ENCODE data around the gene PARP9. TPM values are rescaled to one million over a fixed set of nuclear protein-coding genes. Genes with fewer than 3 reads are reported as not detected.

Gene PARP9
- total RNA-seq, 1 donor from 2014 or later = 90.4 TPM

- H3K27me3 ChIP-seq (ENCODE audit: low read depth) = no peaks in the 10 kb centered on the region
- intact Hi-C loops (cut with DNase I) = no loop called here
- H3K36me3 ChIP-seq = no peaks in the 10 kb centered on the region
- H3K4me1 ChIP-seq = no peaks in the 10 kb centered on the region
- no peak overlapping the region for H3K4me3 ChIP-seq
- no peak for DNase-seq
- no peak for ATAC-seq
- no peak overlapping the region for H3K27ac ChIP-seq
- TF ChIP-seq CTCF (IDR thresholded peaks at IDR 0.05) = no peak
- no peaks in the 10 kb centered on the region for H3K9me3 ChIP-seq
Measured at GRCh38 chr3:122603056-122603455, 39.0 kb upstream of the PARP9 start.

GRCh38 chr3:122602011-122602710, 38.1 kb upstream of the PARP9 start:
- Histone ChIP-seq H3K4me3 (no peak overlapping the region), H3K9me3 (no peaks in the 10 kb centered on the region), H3K27ac (no peak overlapping the region), H3K36me3 (no peaks in the 10 kb centered on the region), H3K27me3 (ENCODE audit: low read depth) (no peaks in the 10 kb centered on the region), H3K4me1 (no peaks in the 10 kb centered on the region)
- no peak for DNase-seq
- intact Hi-C loops (cut with DNase I) = no loop called here
- ATAC-seq = no peak
- TF ChIP-seq CTCF (IDR thresholded peaks at IDR 0.05) = no peak

GRCh38 chr3:122598556-122598955, 34.5 kb upstream of the PARP9 start:
- ATAC-seq (no peak), DNase-seq (no peak)
- no peaks in the 10 kb centered on the region for H3K36me3 ChIP-seq
- intact Hi-C loops (cut with DNase I) = no loop called here
- no peaks in the 10 kb centered on the region for H3K27me3 ChIP-seq (ENCODE audit: low read depth)
- H3K9me3 ChIP-seq = no peaks in the 10 kb centered on the region
- H3K4me3 ChIP-seq = no peak overlapping the region
- H3K4me1 ChIP-seq = no peaks in the 10 kb centered on the region
- no peak for TF ChIP-seq CTCF (IDR thresholded peaks at IDR 0.05)
- no peak overlapping the region for H3K27ac ChIP-seq

- no peak overlapping the region for H3K4me3 ChIP-seq
- no peaks in the 10 kb centered on the region for H3K4me1 ChIP-seq
- H3K27me3 ChIP-seq (ENCODE audit: low read depth) = no peaks in the 10 kb centered on the region
- ATAC-seq = no peak
- no peak for TF ChIP-seq CTCF (IDR thresholded peaks at IDR 0.05)
- DNase-seq = no peak
- intact Hi-C loops (cut with DNase I) = no loop called here
- H3K9me3 ChIP-seq = no peaks in the 10 kb centered on the region
- no peak overlapping the region for H3K27ac ChIP-seq
- H3K36me3 ChIP-seq = no peaks in the 10 kb centered on the region
Measured at GRCh38 chr3:122598151-122598550, 34.1 kb upstream of the PARP9 start.

- no peak for TF ChIP-seq CTCF (IDR thresholded peaks at IDR 0.05)
- Histone ChIP-seq H3K36me3 (no peaks in the 10 kb centered on the region), H3K27ac (no peak overlapping the region), H3K27me3 (ENCODE audit: low read depth) (no peaks in the 10 kb centered on the region), H3K4me1 (no peaks in the 10 kb centered on the region), H3K9me3 (no peaks in the 10 kb centered on the region), H3K4me3 (no peak overlapping the region)
- no peak for ATAC-seq
- intact Hi-C loops (cut with DNase I) = no loop called here
- no peak for DNase-seq
Measured at GRCh38 chr3:122594025-122594424, 29.9 kb upstream of the PARP9 start.
